Panc1 (cell line): Measurements from ENCODE around the gene TANGO6. TPM values are rescaled to one million over a fixed set of nuclear protein-coding genes. Genes with fewer than 3 reads are reported as not detected.

ENCODE experiments used
- ATAC-seq: fragments of 200-7000 bp; cut with Tn5 transposase; 2 replicates; pipeline ENCODE4 v1.9.1; 2020; ENCODE audit warnings: mild to moderate bottlenecking, moderate library complexity
- BruUV-seq: library from RNA; stranded (reverse); fragments of 400-500 nt; replicated peaks from 2 replicates; lab custom pipeline; 2021; lab: Mats Ljungman, UMichigan
- CTCF ChIA-PET: fragments of 300-600 bp; sonication (Branson Sonifier 250); formaldehyde crosslinking; loops from one replicate; lab custom pipeline; 2022; ENCODE audit warnings: antibody characterized with exemption; lab: Charles Lee
- POLR2A ChIA-PET: fragments of 300-600 bp; sonication (Branson Sonifier 250); formaldehyde crosslinking; loops from one replicate; lab custom pipeline; 2022; ENCODE audit warnings: antibody characterized with exemption; lab: Charles Lee
- DNase-seq: peaks from one replicate; pipeline ENCODE4 v3.0.0-alpha.2; 2010; ENCODE audit warnings: low read depth, low spot score
- H3K27ac ChIP-seq: 2 replicates; pipeline ENCODE4 v1.5.1; 2011; ENCODE audit warnings: mild to moderate bottlenecking, low read length, inconsistent platforms
- H3K27me3 ChIP-seq: fragments of 200-500 bp; sonication (Bioruptor generic); 2 replicates; pipeline ENCODE4 v1.6.0; 2014; ENCODE audit warnings: low read length, inconsistent platforms; ENCODE audit not compliant: control insufficient read depth, insufficient read depth
- H3K36me3 ChIP-seq: fragments of 200-500 bp; sonication (Bioruptor generic); 2 replicates; pipeline ENCODE4 v1.5.1; 2014; ENCODE audit warnings: inconsistent platforms, mild to moderate bottlenecking, low read length, moderate library complexity; ENCODE audit not compliant: control insufficient read depth, insufficient read depth
- H3K4me1 ChIP-seq: 2 replicates; pipeline ENCODE4 v1.5.1; 2011; ENCODE audit warnings: inconsistent platforms, mild to moderate bottlenecking, low read length, moderate library complexity; ENCODE audit not compliant: control insufficient read depth, insufficient read depth
- H3K4me3 ChIP-seq, 2 experiments: 2 replicates each; pipeline ENCODE4 v1.5.1; 2011 to 2012; ENCODE audit warnings: low read depth in 2 of 2, low read length in 2 of 2, mild to moderate bottlenecking in 2 of 2, inconsistent platforms in 1 of 2, moderate library complexity in 1 of 2
- H3K9me3 ChIP-seq: fragments of 200-500 bp; sonication (Bioruptor generic); 2 replicates; pipeline ENCODE4 v1.5.1; 2014; ENCODE audit warnings: low read depth, mild to moderate bottlenecking, inconsistent platforms, low read length, moderate library complexity; ENCODE audit not compliant: control insufficient read depth, insufficient read depth
- CTCF ChIP-seq: fragments of 450-650 bp; IDR thresholded peaks from 2 replicates; pipeline ENCODE4 v1.5.1; 2017; ENCODE audit warnings: mild to moderate bottlenecking
- POLR2AphosphoS5 ChIP-seq: IDR thresholded peaks from 2 replicates; pipeline ENCODE4 v1.6.1; 2012; ENCODE audit warnings: mild to moderate bottlenecking, low read depth, low read length, moderate library complexity
- REST ChIP-seq, 2 experiments: IDR thresholded peaks; 2 replicates each; pipeline ENCODE4 v1.6.1; 2011 to 2012; ENCODE audit warnings: low read depth in 2 of 2, control low read depth in 1 of 2, low read length in 1 of 2, mild to moderate bottlenecking in 1 of 2, moderate library complexity in 1 of 2; ENCODE audit not compliant: insufficient read depth in 1 of 2
- SIN3A ChIP-seq: IDR thresholded peaks from 2 replicates; pipeline ENCODE4 v1.6.1; 2012; ENCODE audit warnings: low read depth, mild to moderate bottlenecking, low read length, moderate library complexity, borderline replicate concordance; ENCODE audit not compliant: insufficient read depth
- TCF7L2 ChIP-seq: IDR thresholded peaks from 2 replicates; pipeline ENCODE4 v1.6.1; 2011; ENCODE audit warnings: mild to moderate bottlenecking, low read depth, low read length, inconsistent platforms
- in situ Hi-C: cut with HindIII; loops from 2 replicates; pipeline ENCODE4 v1.10.0; 2016; ENCODE audit warnings: low sequenced_read_pairs, low pct_unique_long_range_greater_than_20kb
- intact Hi-C: fragments of 100-400 bp; cut with micrococcal nuclease; formaldehyde crosslinking; loops from one replicate; pipeline ENCODE4 v1.10.0; 2022; ENCODE audit not compliant: unreplicated experiment
- total RNA-seq: library from RNA; stranded (reverse); gene quantifications from one replicate; pipeline ENCODE4 v1.2.1, GENCODE V29; 2021; ENCODE audit not compliant: unreplicated experiment

TANGO6 gene
- total RNA-seq, 1 experiment from 2014 or later: 11.0 TPM

- Histone ChIP-seq H3K9me3 (no peaks in the 10 kb centered on the region), H3K27me3 (no peaks in the 10 kb centered on the region), H3K4me1 (no peaks in the 10 kb centered on the region), H3K36me3 (no peaks in the 10 kb centered on the region), H3K27ac (no peak overlapping the region), H3K4me3 (no peak overlapping the region)
- DNase-seq (no peak), ATAC-seq (no peak)
- TF ChIP-seq TCF7L2 (no peak), POLR2AphosphoS5 (no peak), CTCF (no peak)
- POLR2A ChIA-PET: interaction anchor here (0.6 kb wide), 1 partner anchor 11 kb away, joined by 7 read pairs; no protein-coding TSS in a partner anchor
- intact Hi-C loops (no loop called here), in situ Hi-C loops (no loop called here)
- no TSS peak for BruUV-seq
- CTCF ChIA-PET: no interaction called here
These were observed 74.2 kb downstream of the TANGO6 start for GRCh38 chr16:68917541-68917940.

- no peak overlapping the region for H3K27ac ChIP-seq
- in situ Hi-C loops: no loop called here
- no TSS peak for BruUV-seq
- ChIA-PET CTCF (no interaction called here), POLR2A (no interaction called here)
- H3K36me3 ChIP-seq: no peaks in the 10 kb centered on the region
- intact Hi-C loops: no loop called here
- TF ChIP-seq SIN3A: no peak
- no peak for TF ChIP-seq CTCF
- no peak for TF ChIP-seq REST (IDR thresholded peaks at IDR 0.05; ENCODE audit: insufficient read depth in 1 of 2, low read depth in 2 of 2, low read length in 1 of 2)
- no peak for TF ChIP-seq TCF7L2
- TF ChIP-seq POLR2AphosphoS5: no peak
- no peak overlapping the region for H3K4me3 ChIP-seq
- DNase-seq: no peak
- H3K27me3 ChIP-seq: no peaks in the 10 kb centered on the region
- ATAC-seq: no peak
- no peaks in the 10 kb centered on the region for H3K9me3 ChIP-seq
- no peaks in the 10 kb centered on the region for H3K4me1 ChIP-seq
These were observed 77.0 kb downstream of the TANGO6 start for GRCh38 chr16:68920349-68920748.
